Upper lobe of left lung (tissue), 4 donors: ENCODE results near the gene FTO.

Experiments used
- POLR2A ChIP-seq, 4 donors: fragments of 450-650 bp; IDR thresholded peaks; one replicate each; pipeline ENCODE4 v1.5.1; 2016 to 2017; ENCODE audit warnings: antibody characterized with exemption in 4 of 4, mild to moderate bottlenecking in 2 of 4
- POLR2AphosphoS5 ChIP-seq, 2 donors: sonication (generic); formaldehyde crosslinking; IDR thresholded peaks; one replicate each; pipeline ENCODE4 v1.5.1; 2017; ENCODE audit warnings: antibody characterized with exemption in 2 of 2
- TF ChIP-seq, protein P1 (sequence below), 6 experiments: fragments of 450-650 bp in 4 of 6; fragments of 200-600 bp in 2 of 6; sonication (generic) in 2 of 6; IDR thresholded peaks; one replicate each; pipeline ENCODE4 v1.5.1; 2016 to 2019; ENCODE audit warnings: antibody characterized with exemption in 6 of 6

GRCh38 chr16:54049591-54050458 lies 345.9 kb downstream of the FTO start:
- TF ChIP-seq, protein P1, sequence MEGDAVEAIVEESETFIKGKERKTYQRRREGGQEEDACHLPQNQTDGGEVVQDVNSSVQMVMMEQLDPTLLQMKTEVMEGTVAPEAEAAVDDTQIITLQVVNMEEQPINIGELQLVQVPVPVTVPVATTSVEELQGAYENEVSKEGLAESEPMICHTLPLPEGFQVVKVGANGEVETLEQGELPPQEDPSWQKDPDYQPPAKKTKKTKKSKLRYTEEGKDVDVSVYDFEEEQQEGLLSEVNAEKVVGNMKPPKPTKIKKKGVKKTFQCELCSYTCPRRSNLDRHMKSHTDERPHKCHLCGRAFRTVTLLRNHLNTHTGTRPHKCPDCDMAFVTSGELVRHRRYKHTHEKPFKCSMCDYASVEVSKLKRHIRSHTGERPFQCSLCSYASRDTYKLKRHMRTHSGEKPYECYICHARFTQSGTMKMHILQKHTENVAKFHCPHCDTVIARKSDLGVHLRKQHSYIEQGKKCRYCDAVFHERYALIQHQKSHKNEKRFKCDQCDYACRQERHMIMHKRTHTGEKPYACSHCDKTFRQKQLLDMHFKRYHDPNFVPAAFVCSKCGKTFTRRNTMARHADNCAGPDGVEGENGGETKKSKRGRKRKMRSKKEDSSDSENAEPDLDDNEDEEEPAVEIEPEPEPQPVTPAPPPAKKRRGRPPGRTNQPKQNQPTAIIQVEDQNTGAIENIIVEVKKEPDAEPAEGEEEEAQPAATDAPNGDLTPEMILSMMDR (IDR thresholded peaks at IDR 0.05): no peak
- TF ChIP-seq POLR2AphosphoS5 (IDR thresholded peaks at IDR 0.05) (no peak), POLR2A (IDR thresholded peaks at IDR 0.05) (no peak)
